Stimulated activated CD4-positive, alpha-beta T cell treated with anti-CD3 and anti-CD28 coated beads, Interleukin-12 subunit alpha, Interleukin-12 subunit beta, amount 100 ng/mL, for 48 hours (primary cell): Measurements from ENCODE around the gene PIAS1.

Experiments used
- DNase-seq, 3 donors: peaks; one replicate each; pipeline ENCODE4 v3.0.0-alpha.2; 2020; ENCODE audit warnings: low read depth in 2 of 3, low spot score in 1 of 3

Gene PIAS1

DNA sequence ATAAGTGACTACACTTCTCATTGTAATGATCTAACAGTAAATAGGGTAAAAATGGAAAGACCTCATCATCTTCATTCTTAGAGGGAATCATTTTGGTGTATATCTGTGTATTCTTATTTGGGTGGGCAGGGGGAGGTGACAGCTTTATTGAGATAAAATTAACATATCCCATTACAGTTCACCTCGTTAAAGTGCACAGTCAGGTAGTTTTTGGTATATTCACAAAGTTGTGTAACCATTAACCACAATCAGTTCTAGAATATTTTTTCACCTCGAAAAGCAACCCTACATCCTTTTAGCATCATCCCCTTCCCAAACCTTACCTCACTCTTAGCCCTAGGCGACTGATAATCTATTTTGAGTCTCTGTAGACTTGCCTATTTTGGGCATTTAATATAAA is 8.1 kb downstream of the PIAS1 start:
- DNase-seq = no peak

GRCh38 chr15:68062946-68063465 is 8.9 kb downstream of the PIAS1 start:
- no peak for DNase-seq

DNA sequence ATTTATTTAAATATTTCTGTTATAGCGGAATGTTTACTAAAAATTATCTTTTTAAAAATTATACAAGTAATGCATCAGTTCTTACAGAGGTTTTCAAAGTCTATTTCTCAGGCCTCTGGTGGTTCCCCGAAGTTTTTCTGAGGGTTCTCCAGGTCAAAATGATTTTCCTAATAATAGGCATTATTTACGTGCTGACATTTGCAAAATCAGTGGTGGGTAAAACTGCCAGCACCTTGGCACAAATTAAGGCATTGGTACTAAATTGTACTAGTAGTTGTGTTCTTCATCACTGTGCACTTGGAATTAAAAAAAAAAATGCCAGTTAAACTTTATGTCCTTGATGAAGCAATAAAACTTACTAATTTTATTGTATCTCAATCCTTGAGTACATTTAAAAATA is 9.5 kb downstream of the PIAS1 start:
- DNase-seq = no peak

- no peak for DNase-seq
Measured at GRCh38 chr15:68073576-68074288, 19.6 kb downstream of the PIAS1 start.

- no peak for DNase-seq
Measured at GRCh38 chr15:68075764-68076385, 21.8 kb downstream of the PIAS1 start.

DNA sequence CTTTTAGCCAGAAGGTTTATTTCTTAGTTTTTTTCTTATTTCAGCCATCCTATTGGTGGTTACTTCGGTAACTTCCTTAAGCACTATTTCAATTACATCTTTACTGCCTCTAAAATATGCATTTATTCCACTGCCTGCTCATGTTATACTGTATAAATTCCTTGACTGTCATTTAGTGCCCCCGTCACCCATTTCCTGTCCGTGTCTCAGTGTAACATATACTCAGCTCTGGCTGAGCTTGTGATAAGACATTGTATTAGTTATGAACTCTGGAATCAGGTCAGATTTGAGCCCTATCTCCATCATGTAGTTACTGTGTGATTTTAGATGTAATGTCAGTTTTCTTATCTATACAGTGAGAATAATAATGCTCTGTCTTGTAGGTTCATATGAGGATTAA is 24.2 kb downstream of the PIAS1 start:
- DNase-seq = no peak

- no peak for DNase-seq
Measured at GRCh38 chr15:68080334-68080733, 26.2 kb downstream of the PIAS1 start.

GRCh38 chr15:68080783-68081182 is 26.7 kb downstream of the PIAS1 start:
- no peak for DNase-seq

DNA sequence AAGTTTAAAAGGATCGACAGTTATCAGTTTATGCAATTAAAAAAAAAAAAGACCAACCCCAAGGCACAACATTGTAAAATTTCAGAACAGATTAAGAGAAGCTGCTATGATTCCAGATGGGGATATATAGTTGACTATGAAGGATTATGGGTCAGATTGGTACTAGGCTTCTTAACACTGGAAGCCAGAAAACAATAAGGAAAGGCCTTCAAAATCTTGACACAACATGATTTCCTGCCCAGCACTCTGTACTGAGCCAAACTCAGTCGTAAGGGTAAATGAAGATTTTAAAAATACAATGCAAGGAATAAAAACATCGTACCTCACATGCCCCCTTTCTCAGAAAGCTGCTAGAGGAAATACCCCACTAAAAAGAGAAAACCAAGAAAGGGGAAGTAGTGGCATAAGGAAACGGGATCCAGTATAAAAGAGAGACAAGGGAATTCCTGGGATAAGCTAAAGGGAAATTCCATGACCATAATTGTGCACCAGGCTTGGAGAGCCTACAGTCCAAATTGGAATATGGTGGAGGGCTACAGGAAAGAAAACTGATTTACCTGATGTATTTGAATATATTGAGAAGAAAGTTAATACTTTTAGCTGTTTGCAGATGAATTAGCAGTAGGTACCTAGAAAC is 27.9 kb downstream of the PIAS1 start:
- DNase-seq = no peak

GRCh38 chr15:68082735-68083134 is 28.6 kb downstream of the PIAS1 start:
- no peak for DNase-seq

DNA sequence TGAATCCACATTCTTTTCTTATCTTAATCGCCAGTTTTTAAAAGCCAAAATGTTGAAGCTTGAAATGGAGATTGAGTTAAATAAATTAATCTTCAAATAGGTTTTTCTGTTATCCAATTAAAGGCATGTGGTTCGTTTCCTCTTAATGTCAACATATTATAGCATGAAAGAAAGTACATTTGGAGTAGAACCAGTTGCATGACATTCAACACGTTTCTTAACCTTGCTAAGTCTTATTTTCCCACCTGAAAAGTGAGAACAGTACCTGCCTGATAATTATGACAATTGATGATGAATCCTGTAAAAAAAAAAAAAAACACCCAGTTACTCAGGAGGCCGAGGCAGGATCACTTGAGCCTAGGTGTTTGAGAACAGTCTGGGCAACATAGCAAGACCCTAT is 29.3 kb downstream of the PIAS1 start:
- no peak for DNase-seq

- DNase-seq = no peak
Measured at GRCh38 chr15:68085052-68085451, 30.9 kb downstream of the PIAS1 start.

DNA sequence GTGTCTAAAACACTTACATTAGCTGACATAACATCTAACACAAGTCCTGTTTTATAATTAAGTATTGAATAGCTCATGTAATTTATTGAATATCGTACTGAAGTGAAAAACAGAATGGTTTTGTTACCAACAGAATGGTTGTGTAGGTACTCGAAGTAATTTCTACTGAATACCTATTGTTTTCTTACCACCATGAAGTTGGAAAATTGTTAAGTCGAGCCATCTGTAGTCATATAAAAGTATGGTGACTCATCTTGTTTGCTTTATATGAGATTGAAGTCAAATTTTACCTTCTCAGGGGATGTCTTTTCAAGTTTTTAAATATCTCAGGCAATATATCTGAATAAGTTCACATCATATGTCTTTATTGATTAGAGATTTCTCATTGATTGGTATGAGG is 37.6 kb downstream of the PIAS1 start:
- no peak for DNase-seq

- DNase-seq = no peak
Measured at GRCh38 chr15:68096099-68096498, 42.0 kb downstream of the PIAS1 start.

DNA sequence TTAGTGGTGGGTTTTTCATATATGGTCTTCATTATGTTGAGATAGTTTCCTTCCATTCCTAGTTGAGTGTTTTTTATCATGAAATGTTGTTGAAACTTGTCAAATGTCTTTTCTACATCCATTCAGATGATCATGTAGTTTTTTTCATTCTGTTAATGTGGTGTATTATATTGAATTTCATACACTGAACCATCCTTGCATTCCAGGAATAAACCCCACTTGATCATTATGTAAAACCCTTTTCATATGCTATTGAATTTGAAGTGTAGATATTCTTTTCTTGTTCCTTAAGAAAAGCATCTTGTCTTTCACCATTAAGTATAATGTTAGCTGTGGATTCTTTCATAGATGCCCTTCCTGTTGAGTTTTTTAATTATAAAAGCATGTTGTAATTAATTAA is 42.9 kb downstream of the PIAS1 start:
- DNase-seq = no peak

DNA sequence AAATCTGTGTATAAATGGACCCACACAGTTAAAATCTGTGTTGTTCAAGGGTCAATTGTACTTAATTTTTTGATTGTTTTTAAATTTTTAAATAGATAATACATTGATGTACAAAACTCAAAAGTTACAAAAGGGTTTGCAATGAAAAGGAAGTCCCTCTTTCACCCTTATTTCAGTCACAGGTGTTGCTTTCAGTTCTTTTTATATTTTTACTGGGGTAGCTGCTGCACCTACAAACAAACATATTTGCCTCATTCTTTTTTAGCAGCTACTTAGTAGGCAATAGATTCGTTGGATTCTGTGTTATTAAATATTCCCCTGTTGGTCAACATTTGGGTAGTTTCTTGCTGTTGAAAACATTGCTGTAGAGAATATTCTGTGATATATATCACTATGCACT is 44.4 kb downstream of the PIAS1 start:
- DNase-seq = no peak

DNA sequence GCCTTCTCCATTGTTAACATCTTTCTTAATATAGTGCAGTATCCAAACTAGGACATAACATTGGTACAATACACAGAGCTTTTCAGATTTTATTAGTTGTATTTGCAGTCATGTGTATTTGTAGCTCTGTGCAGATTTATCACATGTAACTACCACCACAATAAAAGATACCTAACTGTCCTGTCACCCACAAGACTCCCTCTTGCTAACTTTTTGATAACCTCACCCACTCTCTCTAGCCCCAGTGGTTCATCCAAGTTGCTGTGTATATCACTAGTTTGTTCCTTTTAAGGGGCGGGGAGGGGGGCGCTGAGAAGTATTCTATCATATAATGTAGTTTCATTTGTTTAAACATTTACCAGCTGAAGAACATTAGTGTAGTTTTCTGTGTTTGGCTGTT is 46.1 kb downstream of the PIAS1 start:
- DNase-seq = no peak

- DNase-seq = no peak
Measured at GRCh38 chr15:68103603-68104002, 49.5 kb downstream of the PIAS1 start.

- DNase-seq = no peak
Measured at GRCh38 chr15:68106656-68107055, 52.5 kb downstream of the PIAS1 start.

- DNase-seq = no peak
Measured at GRCh38 chr15:68107142-68107541, 53.0 kb downstream of the PIAS1 start.

- no peak for DNase-seq
Measured at GRCh38 chr15:68112706-68113105, 58.6 kb downstream of the PIAS1 start.

DNA sequence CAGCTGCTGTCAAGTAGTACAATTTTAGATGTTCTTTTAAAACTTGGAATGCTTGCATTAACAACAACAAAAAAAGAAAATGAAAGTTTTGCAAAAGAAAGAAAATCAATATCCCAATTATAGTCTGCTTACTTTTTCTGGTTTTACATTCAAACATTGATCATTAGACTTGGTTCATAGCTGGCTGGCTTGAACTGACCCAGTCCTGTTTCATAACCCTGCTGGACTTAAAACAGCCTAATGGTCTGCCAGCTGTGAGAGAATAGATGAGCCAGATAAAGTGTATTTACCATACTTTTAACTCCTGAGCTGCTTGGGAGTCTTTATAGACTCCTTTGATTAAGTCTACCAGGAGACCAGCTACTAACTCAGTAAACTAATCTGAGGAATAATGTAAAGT is 59.2 kb downstream of the PIAS1 start:
- no peak for DNase-seq
